HT-29 (cell line): ENCODE measurements around the gene SLCO1A2. TPM values are rescaled to one million over a fixed set of nuclear protein-coding genes. Genes with fewer than 3 reads are reported as not detected.

Experiments used
- total RNA-seq: library from RNA; depleted of rRNA; stranded (reverse); fragments of >200 nt; shearing (Covaris generic); gene quantifications from 2 replicates; pipeline ENCODE4 v1.2.3, GENCODE V29; 2014; rRNA removed

Gene SLCO1A2
- total RNA-seq, 1 experiment from 2014 or later, result not detected

Other genes with a start within 250 kb of the SLCO1A2 start
- 0.21 and 0.36 TPM in 2 replicates for gene SLCO1B1, start 203.7 kb downstream of the SLCO1A2 start, total RNA-seq
- gene IAPP, start 38.0 kb upstream of the SLCO1A2 start, total RNA-seq, result not detected in 2 replicates
- 5.8 and 6.4 TPM in 2 replicates for gene PYROXD1, start 102.7 kb upstream of the SLCO1A2 start, total RNA-seq
- 11.3 and 15.2 TPM in 2 replicates for gene RECQL, start 166.7 kb upstream of the SLCO1A2 start, total RNA-seq
- gene GOLT1B, start 166.9 kb upstream of the SLCO1A2 start, total RNA-seq, result 12.2 and 69.1 TPM in 2 replicates
- not detected in 2 replicates for gene SPX, start 191.4 kb upstream of the SLCO1A2 start, total RNA-seq